Ramos (cell line): Measurements from ENCODE around the gene FOXO3.

ENCODE experiments used
- in situ Hi-C: fragments of 300-500 bp; cut with MboI; formaldehyde crosslinking; loops from one replicate; pipeline ENCODE4 v1.14.3; 2022; ENCODE audit warnings: low sequenced_read_pairs; ENCODE audit not compliant: unreplicated experiment

Gene FOXO3

GRCh38 chr6:108723594-108723993, 162.9 kb downstream of the FOXO3 start:
- in situ Hi-C loops = no loop called here

- in situ Hi-C loops = no loop called here
These were observed 166.1 kb downstream of the FOXO3 start for GRCh38 chr6:108726726-108727339.

GRCh38 chr6:108727966-108728730, 167.4 kb downstream of the FOXO3 start:
- in situ Hi-C loops = no loop called here

GRCh38 chr6:108728826-108729225, 168.1 kb downstream of the FOXO3 start:
- in situ Hi-C loops = no loop called here

GRCh38 chr6:108730635-108731515, 170.2 kb downstream of the FOXO3 start:
- in situ Hi-C loops = no loop called here

GRCh38 chr6:108732091-108732870, 171.6 kb downstream of the FOXO3 start:
- in situ Hi-C loops = no loop called here

- in situ Hi-C loops = no loop called here
These were observed 172.3 kb downstream of the FOXO3 start for GRCh38 chr6:108733051-108733450.

- in situ Hi-C loops = no loop called here
These were observed 173.1 kb downstream of the FOXO3 start for GRCh38 chr6:108733706-108734265.
